B cell (primary cell): Measurements from ENCODE around the gene TIGD7. TPM values are rescaled to one million over a fixed set of nuclear protein-coding genes. Genes with fewer than 3 reads are reported as not detected.

Experiments used
- ATAC-seq: fragments of 200-7000 bp; cut with Tn5 transposase; one replicate; pipeline ENCODE4 v1.10.0; 2021; ENCODE audit warnings: low read depth, mild to moderate bottlenecking, moderate number of reproducible peaks, moderate library complexity
- CTCF ChIA-PET: fragments of 350-600 bp; sonication (Branson Sonifier 250); formaldehyde crosslinking; loops from one replicate; lab custom pipeline; 2021; ENCODE audit warnings: antibody characterized with exemption, inconsistent platforms; lab: Charles Lee
- POLR2A ChIA-PET: fragments of 350-600 bp; sonication (Branson Sonifier 250); formaldehyde crosslinking; loops from one replicate; lab custom pipeline; 2021; ENCODE audit warnings: antibody characterized with exemption; lab: Charles Lee
- DNase-seq: peaks from one replicate; pipeline ENCODE4 v3.0.0; 2013
- H2AFZ ChIP-seq: 2 replicates; pipeline ENCODE4 v1.6.1; 2012; ENCODE audit warnings: mild to moderate bottlenecking, low read depth, low read length; ENCODE audit not compliant: insufficient read depth, poor library complexity, severe bottlenecking
- H3K27ac ChIP-seq, 2 donors: 1 replicate in 1 of 2; 2 replicates in 1 of 2; pipeline ENCODE4 v1.5.1; 2012 to 2013; ENCODE audit warnings: low read length in 2 of 2, mild to moderate bottlenecking in 2 of 2, moderate library complexity in 1 of 2
- H3K27me3 ChIP-seq, 4 experiments: fragments of 200-600 bp in 1 of 4; sonication (generic) in 1 of 4; replicated peaks in 1 of 4; 1 replicate in 2 of 4; 2 replicates in 2 of 4; pipeline versions ENCODE4 v1.6.1 to v1.7.0; 2013 to 2016; ENCODE audit warnings: low read length in 3 of 4, mild to moderate bottlenecking in 2 of 4, mixed read lengths in 1 of 4, moderate library complexity in 1 of 4; ENCODE audit not compliant: insufficient read depth in 4 of 4, control insufficient read depth in 3 of 4; ENCODE audit errors: control extremely low read depth in 1 of 4
- H3K36me3 ChIP-seq, 2 experiments: replicated peaks in 1 of 2; 1 replicate in 1 of 2; 2 replicates in 1 of 2; pipeline versions ENCODE4 v1.6.1 to v1.7.1; 2013; ENCODE audit warnings: low read length in 1 of 2; ENCODE audit not compliant: insufficient read depth in 2 of 2, control insufficient read depth in 1 of 2; ENCODE audit errors: control extremely low read depth in 1 of 2, extremely low read depth in 1 of 2
- H3K4me1 ChIP-seq, 2 donors: fragments of 200-600 bp in 1 of 2; sonication (generic) in 1 of 2; 1 replicate in 1 of 2; 2 replicates in 1 of 2; pipeline versions ENCODE4 v1.5.1 to v1.6.1; 2013 to 2017; ENCODE audit warnings: low read length in 2 of 2; ENCODE audit not compliant: control insufficient read depth in 2 of 2, insufficient read depth in 2 of 2
- H3K4me2 ChIP-seq: replicated peaks from 2 replicates; pipeline ENCODE3; 2012; ENCODE audit warnings: mild to moderate bottlenecking, low read depth, low read length; ENCODE audit not compliant: poor library complexity, severe bottlenecking
- H3K4me3 ChIP-seq, 5 experiments: fragments of 200-600 bp in 1 of 5; sonication (generic) in 1 of 5; 1 replicate in 3 of 5; 2 replicates in 2 of 5; pipeline versions ENCODE4 v1.5.1 to v1.7.0; 2011 to 2016; ENCODE audit warnings: low read length in 4 of 5, mild to moderate bottlenecking in 4 of 5, low read depth in 2 of 5, control low read depth in 1 of 5, moderate library complexity in 1 of 5; ENCODE audit not compliant: insufficient read depth in 1 of 5; ENCODE audit errors: control extremely low read depth in 1 of 5, extremely low read depth in 1 of 5
- H3K79me2 ChIP-seq: fragments of 200-600 bp; sonication (generic); one replicate; pipeline ENCODE4 v1.6.0; 2016; ENCODE audit warnings: low read length; ENCODE audit not compliant: control insufficient read depth, insufficient read depth
- H3K9ac ChIP-seq: fragments of 200-600 bp; sonication (generic); 2 replicates; pipeline ENCODE4 v1.6.1; 2017; ENCODE audit warnings: mild to moderate bottlenecking, low read length, moderate library complexity
- H3K9me3 ChIP-seq, 3 donors: one replicate each; pipeline versions ENCODE4 v1.6.1 to v1.7.1; 2013; ENCODE audit warnings: low read length in 2 of 3; ENCODE audit not compliant: control insufficient read depth in 2 of 3, insufficient read depth in 1 of 3; ENCODE audit errors: control extremely low read depth in 1 of 3
- H4K20me1 ChIP-seq: 2 replicates; pipeline ENCODE4 v1.6.0; 2012; ENCODE audit warnings: mild to moderate bottlenecking, low read length; ENCODE audit not compliant: insufficient read depth, control insufficient read depth, poor library complexity, severe bottlenecking
- H3K27ac Mint-ChIP-seq: one replicate; pipeline ENCODE4 v1.8.0; 2021; ENCODE audit warnings: mixed read lengths
- H3K27me3 Mint-ChIP-seq: one replicate; pipeline ENCODE4 v1.8.0; 2021; ENCODE audit warnings: mixed read lengths
- H3K4me1 Mint-ChIP-seq: one replicate; pipeline ENCODE4 v1.8.0; 2021; ENCODE audit warnings: mixed read lengths
- H3K4me3 Mint-ChIP-seq: one replicate; pipeline ENCODE4 v1.8.0; 2021; ENCODE audit warnings: mixed read lengths
- H3K9me3 Mint-ChIP-seq: one replicate; pipeline ENCODE4 v1.8.0; 2022; ENCODE audit warnings: mixed read lengths; ENCODE audit not compliant: insufficient read depth
- EZH2 ChIP-seq: IDR thresholded peaks from 2 replicates; pipeline ENCODE4 v1.6.1; 2012; ENCODE audit warnings: borderline replicate concordance, low read depth, mild to moderate bottlenecking, moderate library complexity, low read length; ENCODE audit not compliant: insufficient read depth, poor library complexity, severe bottlenecking
- WGBS: methylation state at CpG from one replicate; pipeline ENCODE4 v1.1.5; 2013; ENCODE audit warnings: missing lambda C conversion rate; ENCODE audit not compliant: insufficient coverage; 5-methylcytosine and 5-hydroxymethylcytosine counted together
- intact Hi-C: fragments of 100-400 bp; cut with micrococcal nuclease; formaldehyde crosslinking; loops from one replicate; pipeline ENCODE4 v1.10.0; 2022
- polyA plus RNA-seq: library from polyadenylated mRNA; depleted of rRNA; stranded (reverse); fragments of >200 nt; gene quantifications from 2 replicates; pipeline ENCODE4 v1.2.3, GENCODE V29; 2012
- total RNA-seq, 2 donors: library from RNA; stranded (reverse); fragments of 120-200 nt in 1 of 2; gene quantifications; 1 replicate in 1 of 2; 2 replicates in 1 of 2; pipeline versions ENCODE4 v1.2.3 to v1.2.4, GENCODE V29; 2013 to 2022
- TF ChIP-seq, protein P1 (sequence below): fragments of 200-600 bp; IDR thresholded peaks from one replicate; pipeline ENCODE4 v1.8.0; 2022; ENCODE audit warnings: antibody characterized with exemption, mild to moderate bottlenecking

The TIGD7 gene
- total and polyA plus RNA-seq, 2 donors (not counting 1 experiment from before 2014, with no cell fraction given) = 3.1 to 15.7 TPM

DNA sequence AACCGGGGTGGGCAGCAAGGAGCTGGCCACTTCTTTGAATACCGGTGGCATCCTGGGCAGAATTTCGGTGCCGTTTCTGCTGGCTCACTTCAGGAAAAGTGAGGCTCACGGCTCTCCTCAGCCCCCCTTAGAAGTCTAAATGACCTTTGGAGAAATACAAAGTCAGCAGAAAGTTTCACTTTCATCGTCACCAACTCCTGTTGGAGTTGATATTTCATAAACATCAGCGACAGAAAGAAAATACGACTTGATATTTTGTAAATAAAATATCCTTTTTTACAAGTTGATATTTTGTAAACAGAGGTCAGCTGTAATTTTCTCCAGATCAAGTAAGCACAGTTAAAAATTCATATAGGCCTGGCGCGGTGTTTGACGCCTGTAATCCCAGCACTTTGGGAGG lies 848 bp upstream of the TIGD7 start:
- WGBS = 49% methylated on average over 8 of the region's 11 CpGs
- peaks cover 8 to 14% of the 10 kb centered on the region in 2 donors for H3K4me1 ChIP-seq
- peaks cover 56% of the 10 kb centered on the region for H3K79me2 ChIP-seq
- peaks cover 14 to 21% of the 10 kb centered on the region in 2 experiments for H3K36me3 ChIP-seq
- ATAC-seq (no peak), DNase-seq (no peak)
- CTCF ChIA-PET = interaction anchor here (0.8 to 1.8 kb wide), 2 partner anchors 15 to 24 kb away, joined by 3 to 4 read pairs; no protein-coding TSS in a partner anchor
- POLR2A ChIA-PET = interaction anchor here (0.5 to 2.4 kb wide), 5 partner anchors 18 to 1725 kb away, joined by 3 to 18 read pairs (median 5); partner anchors contain the start of gene ZNF263
- H4K20me1 ChIP-seq = no peaks in the 10 kb centered on the region
- intact Hi-C loops = no loop called here
- H3K4me2 ChIP-seq = peak overlapping the region; percentile 91
- H3K27ac ChIP-seq = peak overlapping the region; percentile 82 to 93
- H3K27ac Mint-ChIP-seq = peak overlapping the region; percentile 89
- H3K27me3 ChIP-seq = no peaks in the 10 kb centered on the region
- peak overlapping the region; percentile 88 for H3K4me3 Mint-ChIP-seq
- H3K27me3 Mint-ChIP-seq = no peaks in the 10 kb centered on the region
- peaks cover 5% of the 10 kb centered on the region for H3K9me3 Mint-ChIP-seq
- TF ChIP-seq, protein P1, sequence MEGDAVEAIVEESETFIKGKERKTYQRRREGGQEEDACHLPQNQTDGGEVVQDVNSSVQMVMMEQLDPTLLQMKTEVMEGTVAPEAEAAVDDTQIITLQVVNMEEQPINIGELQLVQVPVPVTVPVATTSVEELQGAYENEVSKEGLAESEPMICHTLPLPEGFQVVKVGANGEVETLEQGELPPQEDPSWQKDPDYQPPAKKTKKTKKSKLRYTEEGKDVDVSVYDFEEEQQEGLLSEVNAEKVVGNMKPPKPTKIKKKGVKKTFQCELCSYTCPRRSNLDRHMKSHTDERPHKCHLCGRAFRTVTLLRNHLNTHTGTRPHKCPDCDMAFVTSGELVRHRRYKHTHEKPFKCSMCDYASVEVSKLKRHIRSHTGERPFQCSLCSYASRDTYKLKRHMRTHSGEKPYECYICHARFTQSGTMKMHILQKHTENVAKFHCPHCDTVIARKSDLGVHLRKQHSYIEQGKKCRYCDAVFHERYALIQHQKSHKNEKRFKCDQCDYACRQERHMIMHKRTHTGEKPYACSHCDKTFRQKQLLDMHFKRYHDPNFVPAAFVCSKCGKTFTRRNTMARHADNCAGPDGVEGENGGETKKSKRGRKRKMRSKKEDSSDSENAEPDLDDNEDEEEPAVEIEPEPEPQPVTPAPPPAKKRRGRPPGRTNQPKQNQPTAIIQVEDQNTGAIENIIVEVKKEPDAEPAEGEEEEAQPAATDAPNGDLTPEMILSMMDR = no peak
- TF ChIP-seq EZH2 = no peak
- peak overlapping the region; percentile 93 for H3K9ac ChIP-seq
- H3K9me3 ChIP-seq = peaks cover 6 to 40% (median 16%) of the 10 kb centered on the region in 3 donors
- H3K4me1 Mint-ChIP-seq = peaks cover 21% of the 10 kb centered on the region
- H2AFZ ChIP-seq = peak overlapping the region; percentile 95
- peak overlapping the region; percentile 71 to 86 (median 78) for H3K4me3 ChIP-seq

DNA sequence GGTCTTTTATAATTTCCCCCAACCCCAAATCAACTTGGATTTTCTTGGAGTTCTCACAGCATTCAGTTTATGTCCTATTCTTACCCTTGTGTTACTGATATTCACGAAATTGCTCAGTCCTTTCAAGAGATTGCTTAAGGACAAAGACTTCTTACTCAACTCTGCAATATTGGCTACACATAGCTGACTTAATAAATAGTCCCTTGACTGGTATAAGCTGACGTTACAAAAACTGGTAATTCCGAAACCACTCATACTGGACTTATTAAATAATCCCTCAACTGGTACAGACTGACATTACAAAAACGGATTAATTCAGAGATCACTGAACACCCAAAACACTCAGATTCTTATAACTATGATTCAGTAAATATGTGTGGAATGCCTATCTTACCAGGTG lies 860 bp downstream of the TIGD7 start:
- peaks cover 9 to 26% (median 16%) of the 10 kb centered on the region in 3 donors for H3K9me3 ChIP-seq
- DNase-seq (no peak), ATAC-seq (no peak)
- 78% methylated on average over 1 of the region's 4 CpGs for WGBS
- H4K20me1 ChIP-seq = no peaks in the 10 kb centered on the region
- Mint-ChIP-seq H3K4me3 (peak overlapping the region; percentile 88), H3K9me3 (peaks cover 6% of the 10 kb centered on the region), H3K4me1 (peaks cover 21% of the 10 kb centered on the region), H3K27ac (peak overlapping the region; percentile 89), H3K27me3 (no peaks in the 10 kb centered on the region)
- peaks cover 8 to 14% of the 10 kb centered on the region in 2 donors for H3K4me1 ChIP-seq
- H2AFZ ChIP-seq = peak overlapping the region; percentile 95
- H3K79me2 ChIP-seq = peaks cover 42% of the 10 kb centered on the region
- TF ChIP-seq, protein P1 = no peak
- no peak for TF ChIP-seq EZH2
- H3K9ac ChIP-seq = peak overlapping the region; percentile 93
- peak overlapping the region; percentile 91 for H3K4me2 ChIP-seq
- ChIA-PET POLR2A (interaction anchor here (0.9 to 2.4 kb wide), 3 partner anchors 21 to 153 kb away, joined by 3 to 18 read pairs (median 3); partner anchors contain the start of gene ZNF263), CTCF (interaction anchor here (0.6 kb wide), 1 partner anchor 38 kb away, joined by 3 read pairs; no protein-coding TSS in a partner anchor)
- intact Hi-C loops = no loop called here
- H3K4me3 ChIP-seq = peak overlapping the region in 4 of 5 experiments; percentile 71 to 86 (median 80)
- peaks cover 19 to 25% of the 10 kb centered on the region in 2 experiments for H3K36me3 ChIP-seq
- H3K27ac ChIP-seq = peak overlapping the region in 1 of 2 donors; percentile 93
- H3K27me3 ChIP-seq = no peaks in the 10 kb centered on the region
